HG02938 (cell line): ENCODE results near the gene PRKCH.

Experiments used
- ATAC-seq: cut with Tn5 transposase; IDR thresholded peaks from one replicate; pipeline ENCODE4 v1.9.1; 2021; ENCODE audit warnings: mild to moderate bottlenecking, moderate library complexity; ENCODE audit not compliant: unreplicated experiment

The PRKCH gene

GRCh38 chr14:61360796-61361525, 39.6 kb downstream of the PRKCH start:
- no peak for ATAC-seq

GRCh38 chr14:61362072-61362750, 40.8 kb downstream of the PRKCH start:
- ATAC-seq = no peak

- no peak for ATAC-seq
These were observed 42.9 kb downstream of the PRKCH start for GRCh38 chr14:61364243-61364642.

GRCh38 chr14:61365667-61366212, 44.4 kb downstream of the PRKCH start:
- no peak for ATAC-seq

GRCh38 chr14:61368114-61368710, 46.8 kb downstream of the PRKCH start:
- no peak for ATAC-seq

GRCh38 chr14:61368781-61369453, 47.5 kb downstream of the PRKCH start:
- no peak for ATAC-seq

GRCh38 chr14:61369454-61369810, 48.1 kb downstream of the PRKCH start:
- ATAC-seq = no peak

- no peak for ATAC-seq
These were observed 51.0 kb downstream of the PRKCH start for GRCh38 chr14:61372379-61372778.

GRCh38 chr14:61372842-61373555, 51.6 kb downstream of the PRKCH start:
- ATAC-seq = no peak

- ATAC-seq = no peak
These were observed 52.9 kb downstream of the PRKCH start for GRCh38 chr14:61374284-61374683.

- no peak for ATAC-seq
These were observed 53.8 kb downstream of the PRKCH start for GRCh38 chr14:61375218-61375617.

- ATAC-seq = no peak
These were observed 54.9 kb downstream of the PRKCH start for GRCh38 chr14:61376314-61376713.

GRCh38 chr14:61377749-61378148, 56.4 kb downstream of the PRKCH start:
- no peak for ATAC-seq

GRCh38 chr14:61379639-61380184, 58.3 kb downstream of the PRKCH start:
- ATAC-seq = no peak

GRCh38 chr14:61380984-61381383, 59.6 kb downstream of the PRKCH start:
- ATAC-seq = no peak

- no peak for ATAC-seq
These were observed 60.2 kb downstream of the PRKCH start for GRCh38 chr14:61381553-61381952.

GRCh38 chr14:61382842-61383241, 61.5 kb downstream of the PRKCH start:
- no peak for ATAC-seq

- ATAC-seq = no peak
These were observed 63.8 kb downstream of the PRKCH start for GRCh38 chr14:61385002-61385685.

GRCh38 chr14:61386173-61386772, 64.9 kb downstream of the PRKCH start:
- ATAC-seq = no peak
